SK-N-SH (cell line): ENCODE measurements around the gene EXD2. TPM values are rescaled to one million over a fixed set of nuclear protein-coding genes. Genes with fewer than 3 reads are reported as not detected.
"Not testable (repeated sequence)": the region's sequence is repeated elsewhere in the genome, so short reads cannot be mapped to it uniquely, and the experiment has no call there.

ENCODE experiments used
- CTCF ChIA-PET: fragments of 300-600, 350-600 bp; formaldehyde crosslinking; extraction: SDS; loops from one replicate; lab custom pipeline; 2021; lab: Yijun Ruan, JAX
- POLR2A ChIA-PET: fragments of 350-600 bp; sonication (Branson Sonifier 250); formaldehyde crosslinking; extraction: SDS; loops from one replicate; lab custom pipeline; 2020; ENCODE audit warnings: antibody characterized with exemption, inconsistent platforms; lab: Yijun Ruan, JAX
- DNase-seq: peaks from one replicate; pipeline ENCODE4 v3.0.0; 2012
- H2AFZ ChIP-seq: fragments of 200-600 bp; sonication (generic); 2 replicates; pipeline ENCODE4 v1.8.1; 2016; ENCODE audit warnings: antibody characterized with exemption, mild to moderate bottlenecking, low read depth
- H3F3A ChIP-seq: fragments of 200-600 bp; sonication (generic); replicated peaks from 2 replicates; pipeline ENCODE3; 2016; ENCODE audit warnings: antibody characterized with exemption, mild to moderate bottlenecking; ENCODE audit not compliant: insufficient read depth
- H3K27ac ChIP-seq, 2 experiments: fragments of 200-500 bp in 1 of 2; fragments of 200-600 bp in 1 of 2; sonication (Bioruptor generic) in 1 of 2; sonication (generic), shearing (Covaris generic) in 1 of 2; 2 replicates each; pipeline versions ENCODE4 v1.5.1 to v1.6.1; 2014 to 2016; ENCODE audit warnings: low read depth in 2 of 2, inconsistent platforms in 1 of 2, low read length in 1 of 2, mild to moderate bottlenecking in 1 of 2, mixed read lengths in 1 of 2
- H3K27me3 ChIP-seq: fragments of 200-600 bp; sonication (generic), shearing (Covaris generic); 2 replicates; pipeline ENCODE4 v1.6.1; 2016; ENCODE audit warnings: mixed run types; ENCODE audit not compliant: insufficient read depth
- H3K36me3 ChIP-seq, 2 experiments: fragments of 200-500 bp in 1 of 2; fragments of 200-600 bp in 1 of 2; sonication (Bioruptor generic) in 1 of 2; sonication (generic) in 1 of 2; replicated peaks in 1 of 2; 2 replicates each; pipeline versions ENCODE3 to v1.5.1; 2014 to 2016; ENCODE audit warnings: low read length in 1 of 2, mild to moderate bottlenecking in 1 of 2; ENCODE audit not compliant: insufficient read depth in 2 of 2, control insufficient read depth in 1 of 2
- H3K4me1 ChIP-seq, 2 experiments: fragments of 200-500 bp in 1 of 2; fragments of 200-600 bp in 1 of 2; sonication (Bioruptor generic) in 1 of 2; sonication (generic), shearing (Covaris generic) in 1 of 2; 2 replicates each; pipeline versions ENCODE4 v1.5.1 to v1.6.1; 2014 to 2016; ENCODE audit warnings: low read depth in 1 of 2, low read length in 1 of 2, mixed run types in 1 of 2; ENCODE audit not compliant: insufficient read depth in 2 of 2, control insufficient read depth in 1 of 2
- H3K4me2 ChIP-seq: fragments of 200-600 bp; sonication (generic), shearing (Covaris generic); 2 replicates; pipeline ENCODE4 v1.6.1; 2017; ENCODE audit warnings: mixed run types
- H3K4me3 ChIP-seq, 2 experiments: fragments of 200-500 bp in 1 of 2; fragments of 200-600 bp in 1 of 2; sonication (Bioruptor generic) in 1 of 2; sonication (generic), shearing (Covaris generic) in 1 of 2; 2 replicates each; pipeline versions ENCODE4 v1.5.1 to v1.8.1; 2014 to 2016; ENCODE audit warnings: low read depth in 2 of 2, inconsistent platforms in 1 of 2, low read length in 1 of 2, mild to moderate bottlenecking in 1 of 2, mixed read lengths in 1 of 2, moderate library complexity in 1 of 2
- H3K79me2 ChIP-seq: fragments of 200-600 bp; sonication (generic); 2 replicates; pipeline ENCODE4 v1.8.1; 2017; ENCODE audit warnings: mild to moderate bottlenecking; ENCODE audit not compliant: insufficient read depth
- H3K9ac ChIP-seq: fragments of 200-600 bp; sonication (generic); 2 replicates; pipeline ENCODE4 v1.6.1; 2017; ENCODE audit warnings: mixed run types
- H3K9me2 ChIP-seq: fragments of 200-600 bp; sonication (generic); 2 replicates; pipeline ENCODE4 v1.6.1; 2017; ENCODE audit warnings: mixed run types
- H3K9me3 ChIP-seq: fragments of 200-600 bp; sonication (generic); 2 replicates; pipeline ENCODE4 v1.6.1; 2017; ENCODE audit warnings: mixed run types, mild to moderate bottlenecking, moderate library complexity
- H4K20me1 ChIP-seq: fragments of 200-600 bp; sonication (generic); 2 replicates; pipeline ENCODE4 v1.6.1; 2017; ENCODE audit warnings: mild to moderate bottlenecking, mixed run types; ENCODE audit not compliant: insufficient read depth
- CHD2 ChIP-seq: fragments of 150-350 bp; IDR thresholded peaks from 2 replicates; pipeline ENCODE4 v1.6.1; 2018; ENCODE audit warnings: low read length; ENCODE audit not compliant: partially characterized antibody
- ELF1 ChIP-seq: IDR thresholded peaks from 2 replicates; pipeline ENCODE4 v1.4.0; 2012
- EP300 ChIP-seq, 2 experiments: IDR thresholded peaks; 2 replicates each; pipeline versions ENCODE4 v1.4.0 to v1.6.1; 2012; ENCODE audit warnings: borderline replicate concordance in 1 of 2, low read depth in 1 of 2, low read length in 1 of 2
- EZH2phosphoT487 ChIP-seq: fragments of 200-600 bp; sonication (generic); IDR thresholded peaks from 2 replicates; pipeline ENCODE4 v1.6.1; 2017; ENCODE audit warnings: low read depth, mixed run types, mild to moderate bottlenecking, antibody characterized with exemption, moderate library complexity, borderline replicate concordance
- FOXJ3 ChIP-seq: sonication (generic); formaldehyde crosslinking; IDR thresholded peaks from 2 replicates; pipeline ENCODE4 v1.5.1; 2020; ENCODE audit warnings: mild to moderate bottlenecking, missing genetic modification reagents
- GABPA ChIP-seq: IDR thresholded peaks from 2 replicates; pipeline ENCODE4 v1.4.0; 2012; ENCODE audit warnings: low read depth, mild to moderate bottlenecking
- IRF3 ChIP-seq: fragments of 150-350 bp; IDR thresholded peaks from 2 replicates; pipeline ENCODE4 v1.6.1; 2016; ENCODE audit warnings: mild to moderate bottlenecking, low read depth, low read length
- JUND ChIP-seq: IDR thresholded peaks from 2 replicates; pipeline ENCODE4 v1.4.0; 2012
- MAX ChIP-seq: IDR thresholded peaks from 2 replicates; pipeline ENCODE4 v1.4.0; 2012; ENCODE audit warnings: low read depth
- MXI1 ChIP-seq: IDR thresholded peaks from 2 replicates; pipeline ENCODE4 v1.6.1; 2012; ENCODE audit warnings: mild to moderate bottlenecking, low read depth, low read length, improper control_type of control experiment
- NRF1 ChIP-seq: IDR thresholded peaks from 2 replicates; pipeline ENCODE4 v1.6.1; 2012; ENCODE audit warnings: low read depth, mild to moderate bottlenecking, low read length
- POLR2AphosphoS5 ChIP-seq: IDR thresholded peaks from 2 replicates; pipeline ENCODE4 v1.6.1; 2012; ENCODE audit warnings: low read depth, low read length
- RAD21 ChIP-seq: IDR thresholded peaks from 2 replicates; pipeline ENCODE4 v1.6.1; 2012; ENCODE audit warnings: mild to moderate bottlenecking, low read length
- RCOR1 ChIP-seq: fragments of 150-350 bp; IDR thresholded peaks from 2 replicates; pipeline ENCODE4 v1.6.1; 2017; ENCODE audit warnings: antibody characterized with exemption, low read length
- RFX5 ChIP-seq: IDR thresholded peaks from 2 replicates; pipeline ENCODE4 v1.6.1; 2012; ENCODE audit warnings: mild to moderate bottlenecking, improper control_type of control experiment, low read length
- RXRA ChIP-seq: IDR thresholded peaks from 2 replicates; pipeline ENCODE4 v1.4.0; 2012; ENCODE audit warnings: low read depth, mild to moderate bottlenecking, borderline replicate concordance
- SIN3A ChIP-seq: IDR thresholded peaks from 2 replicates; pipeline ENCODE4 v1.6.1; 2012; ENCODE audit warnings: low read depth, mild to moderate bottlenecking, low read length, moderate library complexity, borderline replicate concordance
- SMC3 ChIP-seq: IDR thresholded peaks from 2 replicates; pipeline ENCODE4 v1.6.1; 2012; ENCODE audit warnings: low read depth, low read length, improper control_type of control experiment
- TCF12 ChIP-seq: IDR thresholded peaks from 2 replicates; pipeline ENCODE4 v1.4.0; 2012
- USF2 ChIP-seq: fragments of 150-350 bp; IDR thresholded peaks from 2 replicates; pipeline ENCODE4 v1.6.1; 2017; ENCODE audit warnings: antibody characterized with exemption, low read length, low read depth, borderline replicate concordance
- ZBTB33 ChIP-seq: IDR thresholded peaks from 2 replicates; pipeline ENCODE4 v1.4.0; 2012; ENCODE audit warnings: low read depth, borderline replicate concordance
- WGBS: methylation state at CpG from one replicate; pipeline ENCODE4 v1.1.6; 2017; ENCODE audit warnings: low lambda C conversion rate; 5-methylcytosine and 5-hydroxymethylcytosine counted together
- polyA plus RNA-seq, 3 experiments: library from polyadenylated mRNA; depleted of rRNA; stranded (reverse); fragments of >200 nt; gene quantifications; 2 replicates each; pipeline ENCODE4 v1.2.3, GENCODE V29; 2012

Gene EXD2
- polyA plus RNA-seq, 1 of the 3 experiments (the other 2 are of a cell fraction), result 15.1 TPM

- TF ChIP-seq ZBTB33 (no peak), ELF1 (no peak), EZH2phosphoT487 (no peak)
Observed at GRCh38 chr14:69156224-69156623, 35.1 kb upstream of the EXD2 start (continued).

- no peaks in the 10 kb centered on the region for H3K9me3 ChIP-seq
- no peaks in the 10 kb centered on the region for H3K4me1 ChIP-seq
- no peak overlapping the region for H3K9ac ChIP-seq
- H3K36me3 ChIP-seq, result no peaks in the 10 kb centered on the region
- no peaks in the 10 kb centered on the region for H3K79me2 ChIP-seq
- no peaks in the 10 kb centered on the region for H3K9me2 ChIP-seq
- 7% methylated on average over 1 of the region's 1 CpG for WGBS
- no peak overlapping the region for H3K4me3 ChIP-seq
- POLR2A ChIA-PET, result no interaction called here
- H2AFZ ChIP-seq, result no peak overlapping the region
- H3K4me2 ChIP-seq, result no peak overlapping the region
- no peak overlapping the region for H3K27ac ChIP-seq
- H3K27me3 ChIP-seq, result no peaks in the 10 kb centered on the region
- TF ChIP-seq RAD21 (no peak), RXRA (no peak), GABPA (no peak), EP300 (IDR thresholded peaks at IDR 0.05; ENCODE audit: borderline replicate concordance in 1 of 2, low read depth in 1 of 2, low read length in 1 of 2) (no peak), RFX5 (no peak), RCOR1 (no peak), POLR2AphosphoS5 (no peak), EZH2phosphoT487 (no peak), SMC3 (no peak), USF2 (no peak), FOXJ3 (no peak), MXI1 (no peak), SIN3A (no peak), CHD2 (no peak), MAX (no peak), NRF1 (no peak), IRF3 (no peak), JUND (no peak), TCF12 (no peak)
- CTCF ChIA-PET, result no interaction called here
- no peaks in the 10 kb centered on the region for H3F3A ChIP-seq
- DNase-seq, result no peak
- H4K20me1 ChIP-seq, result no peaks in the 10 kb centered on the region
Observed at GRCh38 chr14:69161590-69161989, 29.7 kb upstream of the EXD2 start.

GRCh38 chr14:69165787-69166186 is 25.5 kb upstream of the EXD2 start:
- H4K20me1 ChIP-seq, H3K9me3 ChIP-seq, H3K27me3 ChIP-seq, H3K79me2 ChIP-seq, H3K4me3 ChIP-seq, H3K9ac ChIP-seq, H2AFZ ChIP-seq, POLR2A ChIA-PET, H3K36me3 ChIP-seq, H3K4me1 ChIP-seq, H3K27ac ChIP-seq, CTCF ChIA-PET, H3F3A ChIP-seq, DNase-seq, H3K9me2 ChIP-seq, H3K4me2 ChIP-seq: not testable (repeated sequence)
- 34% methylated on average over 2 of the region's 2 CpGs for WGBS
